Erythroblast (primary cell): ENCODE results near the gene DPP8.

ENCODE experiments used
- GATA1 ChIP-seq: IDR thresholded peaks from 2 replicates; pipeline ENCODE4 v1.6.1; 2011; ENCODE audit warnings: low read depth, mild to moderate bottlenecking, control low read depth, low read length, moderate library complexity
- POLR2A ChIP-seq: IDR thresholded peaks from 2 replicates; pipeline ENCODE4 v1.6.1; 2011; ENCODE audit warnings: mild to moderate bottlenecking, low read length

- TF ChIP-seq POLR2A (no peak), GATA1 (no peak)
These were observed 40.8 kb upstream of the DPP8 start for GRCh38 chr15:65558336-65558735.
